ENCODE data around the gene FFAR1. TPM values are rescaled to one million over a fixed set of nuclear protein-coding genes. Genes with fewer than 3 reads are reported as not detected.

FFAR1 gene, protein sequence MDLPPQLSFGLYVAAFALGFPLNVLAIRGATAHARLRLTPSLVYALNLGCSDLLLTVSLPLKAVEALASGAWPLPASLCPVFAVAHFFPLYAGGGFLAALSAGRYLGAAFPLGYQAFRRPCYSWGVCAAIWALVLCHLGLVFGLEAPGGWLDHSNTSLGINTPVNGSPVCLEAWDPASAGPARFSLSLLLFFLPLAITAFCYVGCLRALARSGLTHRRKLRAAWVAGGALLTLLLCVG (N-terminal part only)
- total RNA-seq = 0.12 and 0.14 TPM in 2 replicates

DNA sequence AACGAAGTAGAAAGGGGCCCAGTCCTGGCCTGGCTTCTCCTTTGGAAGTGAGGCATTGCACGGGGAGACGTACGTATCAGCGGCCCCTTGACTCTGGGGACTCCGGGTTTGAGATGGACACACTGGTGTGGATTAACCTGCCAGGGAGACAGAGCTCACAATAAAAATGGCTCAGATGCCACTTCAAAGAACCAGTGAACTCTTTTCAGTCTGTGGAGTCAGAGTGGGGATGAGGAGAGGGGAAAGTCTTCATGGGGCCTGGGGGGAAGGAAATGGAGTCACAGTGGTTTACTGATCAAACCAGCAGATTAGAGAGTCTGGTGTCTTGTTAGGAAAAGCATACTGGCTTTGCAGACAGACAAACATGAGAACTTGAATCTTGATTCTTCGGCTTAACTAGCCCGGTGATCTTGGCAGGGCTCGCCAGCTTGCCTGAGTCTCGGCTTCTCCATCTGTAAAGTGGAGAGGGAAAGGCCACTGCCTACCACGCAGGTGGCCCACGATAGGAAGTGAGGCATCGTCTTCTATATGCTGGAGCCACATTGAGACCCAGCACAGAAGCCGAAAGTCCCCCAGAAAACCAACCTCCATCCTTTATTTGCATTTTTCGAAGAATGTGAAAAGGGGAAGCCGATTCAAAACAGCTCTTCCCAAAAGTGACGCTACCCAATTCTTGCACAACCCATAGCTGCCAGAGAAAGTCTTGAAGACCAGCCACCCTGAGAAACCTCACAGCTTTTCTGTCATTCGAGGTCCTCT, at the start of gene FFAR1:
Gene FFAR1 (plus strand): TSS at position 732 of the 759 bp plus-strand sequence. CDS start 3,650 bp downstream, outside the sequence.
- no peaks in the 10 kb centered on the region for H3K9me3 Mint-ChIP-seq
- intact Hi-C loops (cut with micrococcal nuclease) = loop anchor here (1.0 to 2.0 kb wide), 5 partner anchors 15 to 199 kb away; no protein-coding TSS in a partner anchor

DNA sequence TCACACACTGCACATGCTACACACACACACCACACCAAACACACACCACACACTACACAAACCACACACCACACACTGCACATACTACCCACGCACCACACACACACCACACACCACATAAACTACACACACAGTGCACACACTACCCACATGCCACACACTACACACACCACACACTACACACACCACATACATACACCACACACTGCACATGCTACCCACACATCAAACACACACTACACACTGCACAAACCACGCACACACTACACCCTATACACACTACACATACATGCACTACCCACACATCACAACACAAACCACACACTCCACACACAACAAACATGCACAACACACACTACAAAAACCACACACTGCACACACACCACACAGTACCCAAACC, 49.8 kb upstream of the FFAR1 start:
- H3K4me3 Mint-ChIP-seq = no peak overlapping the region
- H3K9me3 Mint-ChIP-seq = no peaks in the 10 kb centered on the region
- peaks cover 2% of the 10 kb centered on the region for H3K27me3 Mint-ChIP-seq
- intact Hi-C loops (cut with micrococcal nuclease) = no loop called here
- no peak overlapping the region for H3K27ac Mint-ChIP-seq
- no peak for DNase-seq
- peaks cover 7% of the 10 kb centered on the region for H3K4me1 Mint-ChIP-seq
- H3K36me3 Mint-ChIP-seq (ENCODE audit: low read depth) = no peaks in the 10 kb centered on the region

More for the DNA sequence above, at the start of gene FFAR1:
- Mint-ChIP-seq H3K4me3 (peak within 1 kb of the TSS; percentile 79), H3K36me3 (ENCODE audit: low read depth) (no peaks in the 10 kb centered on the region), H3K27ac (peak within 1 kb of the TSS; percentile 98), H3K4me1 (peaks cover 43% of the 10 kb centered on the region), H3K27me3 (peaks cover 8% of the 10 kb centered on the region)
- peak; percentile 83 for DNase-seq

DNA sequence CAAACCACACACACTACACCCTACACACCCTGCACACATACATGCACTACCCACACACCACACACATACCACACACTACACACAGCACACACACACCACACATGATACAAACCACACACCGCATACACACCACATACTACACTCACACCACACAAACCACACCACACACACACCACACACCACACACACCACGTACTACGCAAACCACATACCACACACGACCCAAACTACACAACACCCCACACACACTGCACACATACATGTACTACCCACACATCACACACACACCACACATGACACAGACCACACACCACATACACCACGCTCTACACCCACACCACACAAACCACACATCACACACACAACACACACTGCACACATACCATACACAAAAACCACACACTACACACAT, 49.1 kb upstream of the FFAR1 start:
- DNase-seq = no peak
- Mint-ChIP-seq H3K27ac (no peak overlapping the region), H3K9me3 (no peaks in the 10 kb centered on the region), H3K4me1 (peaks cover 7% of the 10 kb centered on the region), H3K36me3 (ENCODE audit: low read depth) (no peaks in the 10 kb centered on the region), H3K4me3 (no peak overlapping the region), H3K27me3 (peaks cover 2% of the 10 kb centered on the region)
- intact Hi-C loops (cut with micrococcal nuclease) = no loop called here

DNA sequence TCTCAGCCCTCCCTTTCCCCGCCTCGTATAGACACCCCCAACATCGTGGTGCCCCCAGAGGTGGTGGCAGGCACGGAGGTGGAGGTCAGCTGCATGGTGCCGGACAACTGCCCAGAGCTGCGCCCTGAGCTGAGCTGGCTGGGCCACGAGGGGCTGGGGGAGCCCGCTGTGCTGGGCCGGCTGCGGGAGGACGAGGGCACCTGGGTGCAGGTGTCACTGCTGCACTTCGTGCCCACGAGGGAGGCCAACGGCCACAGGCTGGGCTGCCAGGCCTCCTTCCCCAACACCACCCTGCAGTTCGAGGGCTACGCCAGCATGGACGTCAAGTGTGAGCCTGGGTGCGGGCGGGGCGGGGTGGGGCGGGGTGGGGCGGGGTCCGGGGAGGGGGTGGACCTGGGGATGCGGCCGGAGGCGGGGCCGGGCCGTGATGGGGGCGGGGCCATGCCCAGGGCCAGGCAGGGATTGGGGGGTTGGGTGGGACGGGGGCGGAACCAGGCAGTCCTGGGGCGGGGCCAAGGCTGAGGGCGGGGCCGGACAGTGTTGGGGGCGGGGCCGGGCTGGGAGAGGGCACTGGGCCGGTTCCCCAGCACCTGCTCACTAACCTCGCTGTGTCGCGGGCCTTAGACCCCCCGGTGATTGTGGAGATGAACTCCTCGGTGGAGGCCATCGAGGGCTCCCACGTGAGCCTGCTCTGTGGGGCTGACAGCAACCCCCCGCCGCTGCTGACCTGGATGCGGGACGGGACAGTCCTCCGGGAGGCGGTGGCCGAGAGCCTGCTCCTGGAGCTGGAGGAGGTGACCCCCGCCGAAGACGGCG, 48.0 kb upstream of the FFAR1 start:
- no peaks in the 10 kb centered on the region for H3K27me3 Mint-ChIP-seq
- H3K9me3 Mint-ChIP-seq = no peaks in the 10 kb centered on the region
- H3K4me3 Mint-ChIP-seq = no peak overlapping the region
- no peaks in the 10 kb centered on the region for H3K36me3 Mint-ChIP-seq (ENCODE audit: low read depth)
- intact Hi-C loops (cut with micrococcal nuclease) = no loop called here
- H3K4me1 Mint-ChIP-seq = peaks cover 7% of the 10 kb centered on the region
- no peak for DNase-seq
- H3K27ac Mint-ChIP-seq = no peak overlapping the region

GRCh38 chr19:35300339-35300649, 47.4 kb upstream of the FFAR1 start:
- intact Hi-C loops (cut with micrococcal nuclease) = no loop called here
- peaks cover 7% of the 10 kb centered on the region for H3K4me1 Mint-ChIP-seq

DNA sequence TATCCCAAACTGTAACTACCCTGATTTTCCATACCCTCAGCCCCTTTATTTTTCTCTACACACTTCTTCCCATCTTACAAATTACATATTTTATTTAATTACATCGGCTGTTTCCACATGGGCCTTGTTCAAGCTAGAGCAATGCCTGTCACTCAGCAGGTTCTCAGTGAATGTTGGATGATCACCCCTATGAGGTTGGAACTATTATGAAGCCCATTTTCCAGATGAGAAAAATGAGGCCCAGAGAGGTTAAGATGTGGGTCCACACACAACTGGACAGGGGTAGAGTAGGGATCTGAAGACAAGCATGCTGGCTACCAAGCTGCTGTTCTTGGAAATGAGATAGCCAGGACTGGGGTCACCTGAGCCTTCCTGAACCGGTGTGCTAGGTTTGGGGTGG, 45.7 kb upstream of the FFAR1 start:
- Mint-ChIP-seq H3K27me3 (no peaks in the 10 kb centered on the region), H3K4me3 (no peak overlapping the region), H3K4me1 (no peaks in the 10 kb centered on the region), H3K36me3 (ENCODE audit: low read depth) (no peaks in the 10 kb centered on the region), H3K9me3 (no peaks in the 10 kb centered on the region), H3K27ac (no peak overlapping the region)
- DNase-seq = no peak
- intact Hi-C loops (cut with micrococcal nuclease) = no loop called here

More at GRCh38 chr19:35300339-35300649, 47.4 kb upstream of the FFAR1 start:
- Mint-ChIP-seq H3K36me3 (ENCODE audit: low read depth) (no peaks in the 10 kb centered on the region), H3K4me3 (no peak overlapping the region), H3K9me3 (no peaks in the 10 kb centered on the region), H3K27ac (no peak overlapping the region), H3K27me3 (no peaks in the 10 kb centered on the region)
- DNase-seq = no peak

DNA sequence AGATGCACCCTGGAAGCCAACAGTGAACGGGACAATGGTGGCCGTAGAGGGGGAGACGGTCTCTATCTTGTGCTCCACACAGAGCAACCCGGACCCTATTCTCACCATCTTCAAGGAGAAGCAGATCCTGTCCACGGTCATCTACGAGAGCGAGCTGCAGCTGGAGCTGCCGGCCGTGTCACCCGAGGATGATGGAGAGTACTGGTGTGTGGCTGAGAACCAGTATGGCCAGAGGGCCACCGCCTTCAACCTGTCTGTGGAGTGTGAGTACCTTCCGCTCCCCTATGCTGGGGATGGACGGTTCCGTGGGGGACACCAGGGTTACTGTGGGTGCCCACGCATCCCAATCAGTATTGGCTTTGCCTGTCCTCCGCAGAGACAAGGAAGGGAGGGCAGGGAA, 45.3 kb upstream of the FFAR1 start:
- Mint-ChIP-seq H3K27me3 (no peaks in the 10 kb centered on the region), H3K36me3 (ENCODE audit: low read depth) (no peaks in the 10 kb centered on the region), H3K4me3 (no peak overlapping the region), H3K27ac (no peak overlapping the region), H3K9me3 (no peaks in the 10 kb centered on the region), H3K4me1 (no peaks in the 10 kb centered on the region)
- no peak for DNase-seq
- intact Hi-C loops (cut with micrococcal nuclease) = no loop called here

DNA sequence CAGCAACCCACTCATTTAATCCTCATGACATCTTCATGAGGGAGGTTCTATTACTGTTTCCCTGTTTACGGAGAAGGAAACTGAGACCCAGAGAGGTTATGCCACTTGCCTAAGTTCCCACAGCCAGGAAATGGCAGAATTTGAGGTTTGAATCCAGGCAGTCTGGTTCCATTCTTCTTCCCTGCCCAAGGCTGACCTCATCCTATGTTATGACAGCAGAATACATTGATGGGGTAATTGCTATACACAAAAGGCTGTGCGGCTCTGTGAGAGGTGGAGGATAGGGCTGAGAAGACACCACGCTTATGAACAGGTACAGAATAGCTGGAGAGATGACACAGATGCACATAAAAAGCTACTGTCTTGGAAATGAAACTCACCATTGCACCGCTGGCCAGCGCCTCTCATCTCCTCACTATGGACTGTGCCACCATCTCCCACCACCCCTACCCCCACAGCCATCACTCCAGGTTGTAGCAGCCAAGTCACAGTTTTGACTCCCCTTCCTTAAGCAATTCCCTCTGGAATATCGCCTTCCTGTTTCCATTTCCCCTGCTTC, 44.3 kb upstream of the FFAR1 start:
- no peak for DNase-seq
- no peaks in the 10 kb centered on the region for H3K36me3 Mint-ChIP-seq (ENCODE audit: low read depth)
- intact Hi-C loops (cut with micrococcal nuclease) = no loop called here
- H3K27ac Mint-ChIP-seq = no peak overlapping the region
- no peaks in the 10 kb centered on the region for H3K4me1 Mint-ChIP-seq
- no peaks in the 10 kb centered on the region for H3K27me3 Mint-ChIP-seq
- no peaks in the 10 kb centered on the region for H3K9me3 Mint-ChIP-seq
- H3K4me3 Mint-ChIP-seq = no peak overlapping the region

GRCh38 chr19:35304036-35304435, 43.7 kb upstream of the FFAR1 start:
- H3K36me3 Mint-ChIP-seq (ENCODE audit: low read depth) = no peaks in the 10 kb centered on the region
- no peaks in the 10 kb centered on the region for H3K27me3 Mint-ChIP-seq
- DNase-seq = no peak
- intact Hi-C loops (cut with micrococcal nuclease) = no loop called here
- no peak overlapping the region for H3K27ac Mint-ChIP-seq
- no peaks in the 10 kb centered on the region for H3K9me3 Mint-ChIP-seq
- no peaks in the 10 kb centered on the region for H3K4me1 Mint-ChIP-seq
- no peak overlapping the region for H3K4me3 Mint-ChIP-seq

DNA sequence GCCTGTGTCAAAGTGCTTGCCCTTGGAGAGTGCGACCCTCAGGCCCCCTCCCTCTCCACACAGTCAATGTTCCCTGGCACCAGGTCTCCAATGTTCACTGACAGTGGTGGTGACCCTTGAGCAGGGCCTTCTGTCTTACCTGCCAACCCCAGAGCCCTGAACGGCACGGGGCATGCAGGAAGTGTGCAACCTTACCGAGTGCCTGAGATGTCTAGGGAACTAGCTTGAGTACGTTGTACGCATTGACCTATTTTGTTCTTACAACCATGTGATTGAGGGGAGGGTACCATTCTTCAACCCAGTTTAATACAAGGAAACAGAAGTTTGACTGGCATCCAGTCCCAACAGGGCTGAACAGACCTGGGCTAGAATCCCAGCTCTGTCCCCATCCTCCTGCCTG, 42.5 kb upstream of the FFAR1 start:
- no peak overlapping the region for H3K27ac Mint-ChIP-seq
- H3K27me3 Mint-ChIP-seq = no peaks in the 10 kb centered on the region
- no peaks in the 10 kb centered on the region for H3K9me3 Mint-ChIP-seq
- no peak overlapping the region for H3K4me3 Mint-ChIP-seq
- no peaks in the 10 kb centered on the region for H3K36me3 Mint-ChIP-seq (ENCODE audit: low read depth)
- intact Hi-C loops (cut with micrococcal nuclease) = no loop called here
- H3K4me1 Mint-ChIP-seq = no peaks in the 10 kb centered on the region
- no peak for DNase-seq

DNA sequence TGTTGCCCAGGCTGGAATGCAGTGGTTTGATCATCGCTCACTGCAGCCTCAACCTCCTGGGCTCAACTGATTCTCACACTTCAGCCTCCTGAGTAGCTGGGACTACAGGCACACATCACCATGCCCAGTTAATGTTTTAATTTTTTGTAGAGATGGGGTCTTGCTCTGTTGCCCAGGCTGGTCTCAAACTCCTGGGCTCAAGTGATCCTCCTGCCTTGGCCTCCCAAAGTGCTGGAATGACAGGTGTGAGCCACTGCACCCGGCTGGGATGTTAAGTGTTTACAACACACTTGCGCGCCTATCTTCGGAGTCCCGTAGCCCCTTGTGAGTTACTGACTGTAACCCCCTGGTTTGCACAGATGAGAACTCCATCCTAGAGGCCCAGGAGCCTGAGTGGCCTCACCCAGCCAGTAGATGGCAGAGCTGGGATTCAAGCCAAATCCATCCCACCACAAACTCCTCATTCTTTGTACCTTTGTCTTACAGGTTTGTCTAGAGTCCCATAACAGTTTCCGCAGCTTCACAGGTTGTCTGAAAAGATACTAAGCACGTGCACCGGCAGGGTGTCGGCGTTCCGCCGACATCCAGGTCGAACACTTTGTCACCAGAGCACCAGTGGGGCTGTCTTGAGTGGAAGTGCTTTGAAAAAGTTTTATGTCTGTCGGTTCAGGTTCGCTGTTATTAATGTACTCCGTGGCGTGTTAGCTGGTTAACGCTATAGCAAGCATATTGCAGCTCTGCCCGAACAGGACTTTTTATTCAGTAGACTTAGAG, 41.0 kb upstream of the FFAR1 start:
- no peaks in the 10 kb centered on the region for H3K9me3 Mint-ChIP-seq
- H3K36me3 Mint-ChIP-seq (ENCODE audit: low read depth) = no peaks in the 10 kb centered on the region
- no peaks in the 10 kb centered on the region for H3K4me1 Mint-ChIP-seq
- no peak overlapping the region for H3K4me3 Mint-ChIP-seq
- no peak for DNase-seq
- intact Hi-C loops (cut with micrococcal nuclease) = no loop called here
- no peak overlapping the region for H3K27ac Mint-ChIP-seq
- H3K27me3 Mint-ChIP-seq = no peaks in the 10 kb centered on the region

- no peaks in the 10 kb centered on the region for H3K36me3 Mint-ChIP-seq (ENCODE audit: low read depth)
- intact Hi-C loops (cut with micrococcal nuclease) = no loop called here
- no peaks in the 10 kb centered on the region for H3K9me3 Mint-ChIP-seq
- no peaks in the 10 kb centered on the region for H3K4me1 Mint-ChIP-seq
- H3K27me3 Mint-ChIP-seq = no peaks in the 10 kb centered on the region
- H3K27ac Mint-ChIP-seq = no peak overlapping the region
- no peak for DNase-seq
- no peak overlapping the region for H3K4me3 Mint-ChIP-seq
Measured at GRCh38 chr19:35307931-35308330, 39.8 kb upstream of the FFAR1 start.

GRCh38 chr19:35308910-35309309, 38.8 kb upstream of the FFAR1 start:
- intact Hi-C loops (cut with micrococcal nuclease) = no loop called here
- Mint-ChIP-seq H3K36me3 (ENCODE audit: low read depth) (no peaks in the 10 kb centered on the region), H3K27ac (no peak overlapping the region), H3K27me3 (no peaks in the 10 kb centered on the region), H3K9me3 (no peaks in the 10 kb centered on the region), H3K4me3 (no peak overlapping the region), H3K4me1 (no peaks in the 10 kb centered on the region)
- no peak for DNase-seq

Measured in activated CD4-positive, alpha-beta T cell treated with anti-CD3 and anti-CD28 coated beads, Interleukin-2, amount 10 ng/mL, durations not matched to agents 24 days and 14 days (primary cell).